PC-9 (cell line): Measurements from ENCODE around the gene PLD6. TPM values are rescaled to one million over a fixed set of nuclear protein-coding genes. Genes with fewer than 3 reads are reported as not detected.
"Not testable (repeated sequence)": the region's sequence is repeated elsewhere in the genome, so short reads cannot be mapped to it uniquely, and the experiment has no call there.

ENCODE experiments used
- BruUV-seq: library from RNA; stranded (reverse); fragments of 400-500 nt; replicated peaks from 2 replicates; lab custom pipeline; 2021; lab: Mats Ljungman, UMichigan
- CTCF ChIA-PET: fragments of 300-600 bp; sonication (Branson Sonifier 250); formaldehyde crosslinking; loops from one replicate; lab custom pipeline; 2022; ENCODE audit warnings: antibody characterized with exemption; lab: Charles Lee
- POLR2A ChIA-PET: fragments of 300-600 bp; sonication (Branson Sonifier 250); formaldehyde crosslinking; loops from one replicate; lab custom pipeline; 2022; ENCODE audit warnings: antibody characterized with exemption; ENCODE audit not compliant: unreplicated experiment; lab: Charles Lee
- DNase-seq, 2 experiments: peaks; one replicate each; pipeline versions ENCODE4 v3.0.0 to v3.0.0-alpha.2; 2015 to 2022; ENCODE audit warnings: mixed read lengths in 1 of 2
- H2AFZ ChIP-seq: fragments of 200-600 bp; sonication (generic); 2 replicates; pipeline ENCODE4 v1.8.1; 2017; ENCODE audit warnings: antibody characterized with exemption
- H3F3A ChIP-seq: fragments of 200-600 bp; sonication (generic); 2 replicates; pipeline ENCODE4 v1.8.1; 2017; ENCODE audit warnings: antibody characterized with exemption, mild to moderate bottlenecking, low read depth; ENCODE audit not compliant: insufficient read depth
- H3K27ac ChIP-seq: fragments of 200-600 bp; sonication (generic); 2 replicates; pipeline ENCODE4 v1.6.1; 2016; ENCODE audit warnings: mixed run types
- H3K27me3 ChIP-seq: fragments of 200-600 bp; sonication (generic); 2 replicates; pipeline ENCODE4 v1.6.1; 2016; ENCODE audit warnings: low read depth, mixed run types; ENCODE audit not compliant: insufficient read depth
- H3K36me3 ChIP-seq: fragments of 200-600 bp; sonication (generic); 2 replicates; pipeline ENCODE4 v1.6.1; 2016; ENCODE audit warnings: low read depth, mixed run types
- H3K4me1 ChIP-seq: fragments of 200-600 bp; sonication (generic); replicated peaks from 2 replicates; pipeline ENCODE4 v1.6.1; 2016; ENCODE audit warnings: mixed run types; ENCODE audit not compliant: insufficient read depth
- H3K4me2 ChIP-seq: fragments of 200-600 bp; sonication (generic); 2 replicates; pipeline ENCODE4 v1.6.1; 2017; ENCODE audit warnings: mixed run types
- H3K4me3 ChIP-seq: fragments of 200-600 bp; sonication (generic); 2 replicates; pipeline ENCODE4 v1.6.1; 2016; ENCODE audit warnings: mixed run types
- H3K79me2 ChIP-seq: fragments of 200-600 bp; sonication (generic); 2 replicates; pipeline ENCODE4 v1.6.1; 2017; ENCODE audit warnings: low read depth, mixed run types
- H3K9me2 ChIP-seq: fragments of 200-600 bp; sonication (generic); 2 replicates; pipeline ENCODE4 v1.8.1; 2017; ENCODE audit warnings: mild to moderate bottlenecking; ENCODE audit not compliant: insufficient read depth
- H3K9me3 ChIP-seq: fragments of 200-600 bp; sonication (generic); 2 replicates; pipeline ENCODE4 v1.8.1; 2016; ENCODE audit warnings: low read depth; ENCODE audit not compliant: insufficient read depth
- H4K20me1 ChIP-seq: fragments of 200-600 bp; sonication (generic); 2 replicates; pipeline ENCODE4 v1.8.1; 2017; ENCODE audit not compliant: insufficient read depth
- EZH2 ChIP-seq: fragments of 200-600 bp; sonication (generic); IDR thresholded peaks from 2 replicates; pipeline ENCODE4 v1.8.0; 2017; ENCODE audit warnings: antibody characterized with exemption, low read depth
- intact Hi-C: fragments of 100-400 bp; cut with micrococcal nuclease; formaldehyde crosslinking; loops from one replicate; pipeline ENCODE4 v1.10.0; 2022; ENCODE audit not compliant: unreplicated experiment
- total RNA-seq: library from RNA; stranded (reverse); gene quantifications from 2 replicates; pipeline ENCODE4 v1.2.3, GENCODE V29; 2021
- TF ChIP-seq, protein P1 (sequence below): fragments of 200-600 bp; sonication (generic); conservative IDR thresholded peaks from 2 replicates; pipeline ENCODE4 v1.6.1; 2017; ENCODE audit warnings: mixed run types, antibody characterized with exemption, mild to moderate bottlenecking, moderate library complexity

The PLD6 gene
- total RNA-seq, 1 experiment from 2014 or later, result 4.1 TPM

DNA sequence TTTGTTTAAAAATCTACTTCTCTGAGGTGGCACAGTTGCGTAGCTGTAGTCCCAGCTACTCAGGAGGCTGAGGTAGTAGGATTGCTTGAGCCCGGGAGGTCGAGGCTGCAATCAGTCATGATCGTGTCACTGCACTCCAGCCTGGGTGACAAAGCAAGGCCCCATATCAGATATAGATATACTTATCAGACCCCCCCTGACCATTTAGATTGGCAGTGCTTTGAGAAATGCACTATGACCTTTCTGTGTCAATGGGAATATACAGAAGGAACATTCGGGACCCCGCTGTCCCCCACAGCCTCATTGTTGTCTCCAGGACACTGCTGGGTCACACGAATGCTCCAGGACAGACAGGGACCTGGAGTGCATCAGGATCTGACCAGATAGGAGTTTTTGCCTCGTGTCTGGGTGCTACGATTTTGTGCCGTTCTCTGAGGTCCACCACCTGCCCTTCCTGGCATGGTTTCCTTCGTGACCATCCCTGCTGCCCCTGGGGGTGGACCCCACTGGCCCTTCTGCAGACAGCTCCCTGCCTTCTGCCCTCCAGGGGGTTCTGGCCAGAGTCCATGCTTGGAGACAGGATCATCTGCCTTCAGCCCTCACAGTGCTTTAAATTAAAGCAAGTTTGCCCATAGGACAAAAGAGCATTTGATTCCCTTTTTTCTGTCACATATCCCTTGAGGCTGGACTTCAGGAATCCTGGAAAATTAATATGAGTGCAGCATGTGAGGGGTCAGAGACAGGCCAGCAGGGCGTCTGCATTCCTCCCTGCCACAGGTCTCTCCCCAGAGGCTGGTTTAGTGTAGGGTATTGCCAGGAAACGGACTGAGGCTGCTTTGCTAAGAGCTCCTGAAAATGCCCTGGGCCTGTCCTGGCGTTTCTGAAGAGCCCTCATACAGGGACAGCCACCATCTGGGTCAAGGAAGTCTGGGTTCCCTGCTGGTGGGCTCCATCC is 19.3 kb downstream of the PLD6 start:
- DNase-seq, result no peak
- H4K20me1 ChIP-seq, result peaks cover 21% of the 10 kb centered on the region
- H3K36me3 ChIP-seq, result peaks cover 36% of the 10 kb centered on the region
- no peaks in the 10 kb centered on the region for H3K79me2 ChIP-seq
- no peaks in the 10 kb centered on the region for H3K9me3 ChIP-seq
- H3K27me3 ChIP-seq, result no peaks in the 10 kb centered on the region
- H3K4me1 ChIP-seq, result peaks cover 9% of the 10 kb centered on the region
- H3K9me2 ChIP-seq, result no peaks in the 10 kb centered on the region
- intact Hi-C loops, result no loop called here
- ChIA-PET POLR2A (interaction anchor here (0.6 kb wide), 1 partner anchor 17 kb away, joined by 13 read pairs; no protein-coding TSS in a partner anchor), CTCF (no interaction called here)
- no peak overlapping the region for H3K4me2 ChIP-seq
- TF ChIP-seq EZH2, result no peak
- H3K4me3 ChIP-seq, result no peak overlapping the region
- BruUV-seq, result TSS peak; percentile 2
- no peak overlapping the region for H2AFZ ChIP-seq
- H3F3A ChIP-seq, result peaks cover 79% of the 10 kb centered on the region
- no peak overlapping the region for H3K27ac ChIP-seq

DNA sequence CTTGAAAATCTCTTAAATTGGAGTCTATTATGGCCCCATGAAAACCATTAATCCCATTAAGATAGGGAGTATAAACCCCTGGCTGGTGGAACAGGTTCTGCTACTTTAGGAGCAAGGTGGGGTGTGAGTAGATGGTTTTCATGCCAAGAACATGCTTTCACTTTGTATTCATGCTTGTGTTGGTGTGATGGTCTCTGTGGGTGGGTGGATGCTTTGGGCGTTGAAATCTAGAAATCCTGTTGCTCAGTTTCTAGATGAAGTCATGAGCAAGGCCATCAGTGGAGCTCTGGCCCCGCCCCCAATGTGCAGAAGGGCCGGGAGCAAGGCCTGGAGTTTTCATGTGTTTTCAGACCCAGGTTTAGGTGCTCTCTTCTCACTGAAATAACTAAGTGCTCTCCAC is 20.1 kb downstream of the PLD6 start:
- Histone ChIP-seq H3K4me3 (no peak overlapping the region), H3K4me2 (no peak overlapping the region), H3K27ac (no peak overlapping the region), H3F3A (peaks cover 77% of the 10 kb centered on the region), H3K36me3 (peaks cover 36% of the 10 kb centered on the region), H3K9me3 (no peaks in the 10 kb centered on the region), H3K27me3 (no peaks in the 10 kb centered on the region), H3K9me2 (no peaks in the 10 kb centered on the region), H3K79me2 (no peaks in the 10 kb centered on the region), H3K4me1 (peaks cover 9% of the 10 kb centered on the region), H2AFZ (no peak overlapping the region), H4K20me1 (peaks cover 23% of the 10 kb centered on the region)
- TF ChIP-seq EZH2, result no peak
- TF ChIP-seq, protein P1, sequence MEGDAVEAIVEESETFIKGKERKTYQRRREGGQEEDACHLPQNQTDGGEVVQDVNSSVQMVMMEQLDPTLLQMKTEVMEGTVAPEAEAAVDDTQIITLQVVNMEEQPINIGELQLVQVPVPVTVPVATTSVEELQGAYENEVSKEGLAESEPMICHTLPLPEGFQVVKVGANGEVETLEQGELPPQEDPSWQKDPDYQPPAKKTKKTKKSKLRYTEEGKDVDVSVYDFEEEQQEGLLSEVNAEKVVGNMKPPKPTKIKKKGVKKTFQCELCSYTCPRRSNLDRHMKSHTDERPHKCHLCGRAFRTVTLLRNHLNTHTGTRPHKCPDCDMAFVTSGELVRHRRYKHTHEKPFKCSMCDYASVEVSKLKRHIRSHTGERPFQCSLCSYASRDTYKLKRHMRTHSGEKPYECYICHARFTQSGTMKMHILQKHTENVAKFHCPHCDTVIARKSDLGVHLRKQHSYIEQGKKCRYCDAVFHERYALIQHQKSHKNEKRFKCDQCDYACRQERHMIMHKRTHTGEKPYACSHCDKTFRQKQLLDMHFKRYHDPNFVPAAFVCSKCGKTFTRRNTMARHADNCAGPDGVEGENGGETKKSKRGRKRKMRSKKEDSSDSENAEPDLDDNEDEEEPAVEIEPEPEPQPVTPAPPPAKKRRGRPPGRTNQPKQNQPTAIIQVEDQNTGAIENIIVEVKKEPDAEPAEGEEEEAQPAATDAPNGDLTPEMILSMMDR, result no peak
- peak; percentile 42 to 55 for DNase-seq
- CTCF ChIA-PET, result no interaction called here
- POLR2A ChIA-PET, result interaction anchor here (0.6 kb wide), 1 partner anchor 16 kb away, joined by 13 read pairs; no protein-coding TSS in a partner anchor
- no TSS peak for BruUV-seq
- intact Hi-C loops, result no loop called here

DNA sequence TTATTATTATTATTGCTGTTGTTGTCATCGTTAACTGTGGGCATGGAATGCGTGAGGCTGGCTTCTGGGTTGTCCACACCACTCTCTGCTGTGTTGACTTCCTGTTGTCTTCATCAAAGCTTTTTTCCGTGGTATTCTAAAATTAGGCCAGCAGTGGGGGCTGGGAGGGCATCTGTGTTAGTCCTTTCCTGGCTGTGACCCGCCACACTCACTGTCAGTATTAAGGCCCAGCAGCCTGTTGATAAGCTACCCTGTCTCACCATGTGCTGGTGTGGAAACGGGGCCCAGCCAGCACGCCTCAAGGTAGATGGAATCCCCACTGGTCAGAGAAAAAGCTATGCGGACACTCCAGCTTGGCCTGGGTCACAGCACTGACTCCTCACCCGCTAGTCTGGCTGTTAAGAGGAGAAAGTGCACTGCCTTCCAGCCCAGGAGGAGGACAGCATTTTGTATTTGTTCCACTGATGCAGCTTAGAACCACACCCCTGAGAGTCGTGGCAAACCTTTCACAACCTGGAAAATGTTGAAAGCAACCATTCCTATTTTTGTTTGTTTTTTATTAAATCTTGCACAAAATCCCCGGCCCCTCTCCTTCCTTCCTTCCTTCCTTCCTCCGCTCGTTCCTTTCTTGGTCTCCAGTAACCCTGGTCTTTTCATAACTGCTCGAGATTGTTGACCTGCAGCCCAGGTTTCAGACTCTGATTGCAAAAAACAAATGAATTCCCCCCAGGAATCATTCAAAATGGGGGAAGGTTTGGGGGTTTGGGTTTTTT is 21.0 kb downstream of the PLD6 start:
- CTCF ChIA-PET, BruUV-seq: not testable (repeated sequence)

More for the DNA sequence above, 21.0 kb downstream of the PLD6 start:
- H3K4me2 ChIP-seq, H3K9me3 ChIP-seq, H3K9me2 ChIP-seq, H3K4me3 ChIP-seq, DNase-seq, H2AFZ ChIP-seq, H3K27ac ChIP-seq, intact Hi-C loops, H3K4me1 ChIP-seq, H3K79me2 ChIP-seq, H3K27me3 ChIP-seq: not testable (repeated sequence)
- Histone ChIP-seq H4K20me1 (peaks cover 23% of the 10 kb centered on the region), H3K36me3 (peaks cover 41% of the 10 kb centered on the region), H3F3A (peaks cover 77% of the 10 kb centered on the region)
- POLR2A ChIA-PET, result interaction anchor here (0.7 kb wide), 1 partner anchor 7 kb away, joined by 5 read pairs; no protein-coding TSS in a partner anchor
